Stimulated activated CD4-positive, alpha-beta T cell treated with anti-CD3 and anti-CD28 coated beads, TNF-alpha, amount 100 ng/mL, for 4 hours (primary cell): ENCODE data around the gene ATP8B2.
"Not testable (repeated sequence)": the region's sequence is repeated elsewhere in the genome, so short reads cannot be mapped to it uniquely, and the experiment has no call there.

Experiments
- DNase-seq, 3 experiments: peaks; one replicate each; pipeline ENCODE4 v3.0.0-alpha.2; 2020; ENCODE audit warnings: low read depth in 3 of 3

ATP8B2 gene

DNA sequence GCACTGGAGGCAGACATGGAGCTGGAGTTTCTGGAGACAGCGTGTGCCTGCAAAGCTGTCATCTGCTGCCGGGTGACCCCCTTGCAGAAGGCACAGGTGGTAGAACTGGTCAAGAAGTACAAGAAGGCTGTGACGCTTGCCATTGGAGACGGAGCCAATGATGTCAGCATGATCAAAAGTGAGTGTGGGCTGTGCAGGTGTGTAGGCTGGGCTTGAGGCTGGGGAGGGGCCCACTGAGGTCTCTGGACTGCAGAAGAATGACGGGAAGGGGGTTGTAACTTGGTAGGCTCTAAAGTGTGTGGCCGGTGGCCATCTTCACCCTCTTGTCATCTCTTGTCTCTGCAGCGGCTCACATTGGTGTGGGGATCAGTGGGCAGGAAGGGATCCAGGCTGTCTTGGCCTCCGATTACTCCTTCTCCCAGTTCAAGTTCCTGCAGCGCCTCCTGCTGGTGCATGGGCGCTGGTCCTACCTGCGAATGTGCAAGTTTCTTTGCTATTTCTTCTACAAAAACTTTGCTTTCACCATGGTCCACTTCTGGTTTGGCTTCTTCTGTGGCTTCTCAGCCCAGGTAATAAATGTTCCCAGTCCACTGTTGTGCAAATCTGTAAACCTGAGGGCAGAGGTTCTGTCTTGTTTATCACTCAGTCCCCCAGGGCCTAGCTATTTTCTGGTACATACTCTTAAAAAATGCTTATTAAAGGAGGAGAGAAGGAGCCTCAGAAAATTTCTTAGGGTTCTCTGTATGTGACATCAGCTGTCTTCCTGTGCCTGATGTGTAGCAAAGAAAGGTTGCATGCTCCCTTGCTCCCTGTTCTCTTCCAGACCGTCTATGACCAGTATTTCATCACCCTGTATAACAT lies 19.9 kb downstream of the ATP8B2 start:
- peak in 2 of 3 experiments; percentile 45 to 63 for DNase-seq

DNA sequence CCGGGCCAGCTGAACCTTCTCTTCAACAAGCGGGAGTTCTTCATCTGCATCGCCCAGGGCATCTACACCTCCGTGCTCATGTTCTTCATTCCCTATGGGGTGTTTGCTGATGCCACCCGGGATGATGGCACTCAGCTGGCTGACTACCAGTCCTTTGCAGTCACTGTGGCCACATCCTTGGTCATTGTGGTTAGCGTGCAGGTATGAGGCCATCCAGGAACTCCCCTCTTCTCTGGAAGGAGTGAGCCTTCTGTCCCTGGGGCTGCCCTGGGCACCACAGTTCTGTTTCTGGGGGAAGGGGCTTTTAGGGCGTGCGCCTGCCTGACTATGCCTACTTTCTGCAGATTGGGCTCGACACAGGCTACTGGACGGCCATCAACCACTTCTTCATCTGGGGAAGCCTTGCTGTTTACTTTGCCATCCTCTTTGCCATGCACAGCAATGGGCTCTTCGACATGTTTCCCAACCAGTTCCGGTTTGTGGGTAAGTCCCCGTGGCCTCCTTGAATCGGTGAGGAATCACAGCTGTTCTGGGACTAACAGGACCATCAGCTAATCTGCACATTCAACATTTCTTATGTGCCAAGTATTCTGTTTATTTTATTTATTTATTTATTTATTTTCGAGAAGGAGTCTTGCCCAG lies 21.1 kb downstream of the ATP8B2 start:
- DNase-seq, result no peak

DNA sequence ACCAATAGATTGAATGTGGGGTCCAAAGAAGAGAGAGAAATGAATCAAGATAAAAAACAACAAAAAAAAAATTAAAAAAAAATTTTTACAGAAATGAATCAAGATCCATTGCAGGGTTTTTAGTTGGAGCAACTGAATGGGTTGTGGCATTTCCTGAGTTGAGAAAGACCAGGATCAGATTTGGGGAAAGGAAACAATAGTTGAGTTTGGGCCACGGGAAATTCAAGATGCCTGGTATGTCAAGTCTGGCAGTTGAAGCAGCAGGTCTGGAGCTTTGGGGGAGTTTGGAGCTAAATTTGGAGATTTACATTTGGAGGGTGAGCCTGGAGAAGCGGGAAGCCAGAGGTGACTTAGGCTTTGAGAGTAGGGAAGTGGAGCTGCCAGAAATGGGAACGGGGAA lies 22.6 kb downstream of the ATP8B2 start:
- no peak for DNase-seq

DNA sequence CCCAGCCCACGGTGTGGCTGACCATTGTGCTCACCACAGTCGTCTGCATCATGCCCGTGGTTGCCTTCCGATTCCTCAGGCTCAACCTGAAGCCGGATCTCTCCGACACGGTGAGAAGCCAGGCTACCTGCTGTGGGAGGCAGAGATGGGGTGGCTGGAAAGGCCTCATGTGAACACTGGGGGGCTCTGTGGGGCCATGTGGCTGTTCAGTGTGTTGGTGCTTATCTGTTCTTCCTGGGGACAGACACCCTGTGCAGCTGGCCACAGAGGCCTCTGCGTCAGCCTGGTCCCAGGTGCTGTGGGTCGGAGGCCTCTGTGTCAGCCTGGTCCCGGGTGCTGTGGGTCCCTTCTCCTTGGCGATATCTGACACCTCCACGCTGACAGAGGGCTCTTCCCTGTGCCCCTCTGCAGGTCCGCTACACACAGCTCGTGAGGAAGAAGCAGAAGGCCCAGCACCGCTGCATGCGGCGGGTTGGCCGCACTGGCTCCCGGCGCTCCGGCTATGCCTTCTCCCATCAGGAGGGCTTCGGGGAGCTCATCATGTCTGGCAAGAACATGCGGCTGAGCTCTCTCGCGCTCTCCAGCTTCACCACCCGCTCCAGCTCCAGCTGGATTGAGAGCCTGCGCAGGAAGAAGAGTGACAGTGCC lies 23.2 kb downstream of the ATP8B2 start:
- DNase-seq, result no peak

DNA sequence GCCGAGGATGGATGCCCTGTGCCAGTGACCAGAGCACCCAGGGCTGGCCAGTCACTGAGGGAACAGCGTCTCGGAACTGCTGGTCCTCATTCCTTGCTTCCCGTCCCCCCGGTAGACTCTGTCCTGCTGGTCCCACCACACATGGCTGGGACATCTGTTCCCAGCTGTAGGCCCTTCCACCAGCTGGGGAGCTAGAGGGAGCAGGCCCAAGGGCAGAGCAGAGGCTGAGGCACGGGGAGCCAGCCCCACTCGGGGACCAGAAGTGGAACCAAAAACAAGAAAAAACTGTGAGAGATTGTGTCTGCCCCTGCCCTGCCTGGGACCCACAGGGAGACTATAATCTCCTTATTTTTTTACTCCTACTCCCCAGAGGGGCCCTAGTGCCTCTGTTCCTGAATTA lies 23.8 kb downstream of the ATP8B2 start:
- no peak for DNase-seq

DNA sequence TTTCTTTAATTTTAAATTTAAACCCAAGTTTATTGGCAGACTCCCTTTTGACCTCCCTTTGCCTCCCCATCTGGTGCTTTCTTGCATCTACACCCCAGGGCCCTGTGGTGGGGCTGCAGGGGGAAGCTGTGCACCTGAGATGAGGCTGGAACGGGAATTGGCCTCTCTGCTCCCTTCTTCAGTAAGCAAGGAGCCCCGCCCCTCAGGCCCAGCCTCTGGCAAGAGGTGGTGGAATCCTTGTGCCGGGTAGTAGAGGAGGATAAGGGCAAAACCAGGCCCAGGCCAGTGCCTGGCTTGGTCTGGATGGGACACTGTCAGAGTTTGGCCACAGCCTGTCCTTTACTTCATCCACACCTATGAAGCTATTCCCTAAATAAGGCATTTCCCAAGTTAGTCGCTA lies 25.1 kb downstream of the ATP8B2 start:
- no peak for DNase-seq

DNA sequence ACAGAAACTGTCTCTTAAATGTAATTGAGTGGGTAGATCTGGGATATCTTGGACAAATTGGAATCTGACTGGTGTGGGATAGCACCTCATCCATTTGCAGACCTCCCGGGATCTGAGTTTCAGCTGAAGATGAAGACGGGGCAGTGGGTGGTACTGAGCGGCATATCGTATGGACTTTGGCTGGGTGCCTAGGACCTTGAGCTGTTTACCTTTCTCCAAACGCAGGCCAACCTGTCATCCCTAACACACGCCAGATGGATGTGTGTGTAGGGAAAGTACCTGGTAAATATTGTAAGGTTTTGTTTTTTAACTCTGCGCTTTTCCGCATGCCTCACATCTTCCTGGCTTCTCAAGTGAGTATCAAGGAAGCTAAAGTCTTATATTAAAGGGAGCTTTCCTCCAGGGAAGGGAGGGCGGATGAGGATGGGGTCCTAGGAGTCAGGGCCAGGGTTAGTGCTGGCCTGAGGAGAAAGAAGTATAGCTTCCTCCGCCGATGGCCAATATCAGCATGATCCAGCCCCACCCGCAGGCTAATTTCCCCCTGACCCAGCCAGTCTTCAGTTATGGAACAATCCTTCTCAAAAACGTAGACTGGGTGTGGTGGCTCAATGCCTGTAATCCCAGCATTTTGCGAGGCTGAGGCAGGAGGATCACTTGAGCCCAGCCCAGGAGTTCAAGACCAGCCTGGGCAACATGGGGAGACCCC lies 26.2 kb downstream of the ATP8B2 start:
- no peak for DNase-seq

DNA sequence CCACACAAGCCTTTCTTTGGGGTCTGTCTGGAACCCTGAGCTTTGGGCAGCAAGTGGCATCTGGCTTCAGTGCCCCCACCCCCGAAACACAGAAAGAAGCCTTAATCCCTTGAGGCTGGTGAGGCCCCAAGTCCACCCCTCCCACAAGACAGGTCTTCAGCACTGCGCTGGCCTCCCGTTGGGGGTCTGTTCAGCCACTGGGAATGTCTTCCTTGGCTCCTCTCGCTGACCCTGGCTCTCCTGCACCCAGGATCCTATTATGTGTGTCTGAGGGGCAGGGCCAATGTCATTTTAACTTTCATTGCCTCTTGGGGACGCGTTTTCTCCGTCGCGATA lies 26.9 kb downstream of the ATP8B2 start:
- DNase-seq, result no peak

DNA sequence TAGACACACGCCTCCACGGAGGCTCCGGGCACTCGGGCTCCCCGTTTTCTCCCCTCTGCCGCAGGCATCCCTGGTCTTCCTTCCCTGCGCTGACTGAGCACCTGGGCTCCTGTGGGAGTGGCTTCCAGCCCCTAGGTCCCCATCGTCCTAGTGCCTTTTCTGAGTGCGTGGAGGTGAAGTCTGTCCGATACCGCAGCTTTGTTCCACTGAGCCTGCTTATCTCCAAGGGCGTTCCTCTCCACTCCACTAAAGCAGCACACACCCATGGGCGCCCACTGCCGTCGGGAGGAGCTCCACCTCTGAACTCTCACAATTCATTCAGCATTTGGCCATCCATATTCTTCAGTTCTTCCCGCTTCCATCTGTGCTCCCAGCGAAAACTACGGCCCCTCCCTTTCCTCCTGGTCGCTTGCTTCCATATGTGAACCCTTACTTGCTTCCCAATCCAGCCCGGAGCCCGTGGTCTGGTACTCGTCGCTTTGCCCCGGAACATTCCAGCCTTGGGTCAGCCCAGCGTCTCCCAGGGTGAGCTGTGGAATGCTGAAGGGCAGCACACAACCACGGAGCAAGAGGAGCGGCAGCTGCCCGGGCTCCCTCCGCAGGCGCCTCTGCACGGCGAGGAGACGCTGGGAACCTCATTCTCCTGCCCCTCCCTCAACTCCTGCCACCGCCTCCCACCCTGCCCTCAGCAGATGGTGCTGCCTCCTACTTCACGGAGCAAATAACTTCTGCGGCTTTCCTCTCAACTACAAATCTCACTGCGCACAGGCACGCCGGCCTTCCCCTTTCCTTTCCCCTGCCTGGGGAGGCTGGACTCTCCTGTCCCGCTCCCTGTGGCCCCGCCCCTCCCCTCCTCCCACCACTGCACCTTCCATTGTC lies 27.5 kb downstream of the ATP8B2 start:
- peak in 1 of 3 experiments; percentile 19 for DNase-seq

DNA sequence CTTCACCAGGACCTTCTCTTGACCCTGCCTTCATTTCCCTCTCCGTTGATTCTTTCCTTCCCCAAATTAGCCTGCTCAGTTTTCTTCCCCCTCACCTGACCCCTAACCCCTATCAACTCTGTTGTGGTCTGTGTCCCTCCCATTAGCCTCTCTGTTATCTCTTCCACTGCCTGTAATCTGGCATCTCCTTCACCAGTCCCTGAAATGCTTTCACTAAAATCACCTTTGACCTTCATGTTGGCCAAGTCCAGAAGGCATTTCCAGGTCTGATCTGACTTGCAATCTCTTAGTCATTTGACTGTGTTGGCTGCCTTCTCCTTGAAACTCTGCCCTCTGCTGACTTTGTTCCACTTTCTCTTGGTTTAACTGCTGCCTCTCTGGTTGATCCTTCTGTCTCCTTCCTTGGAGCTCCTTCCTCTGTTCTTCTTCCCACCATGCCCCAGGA lies 28.2 kb downstream of the ATP8B2 start:
- no peak for DNase-seq

DNA sequence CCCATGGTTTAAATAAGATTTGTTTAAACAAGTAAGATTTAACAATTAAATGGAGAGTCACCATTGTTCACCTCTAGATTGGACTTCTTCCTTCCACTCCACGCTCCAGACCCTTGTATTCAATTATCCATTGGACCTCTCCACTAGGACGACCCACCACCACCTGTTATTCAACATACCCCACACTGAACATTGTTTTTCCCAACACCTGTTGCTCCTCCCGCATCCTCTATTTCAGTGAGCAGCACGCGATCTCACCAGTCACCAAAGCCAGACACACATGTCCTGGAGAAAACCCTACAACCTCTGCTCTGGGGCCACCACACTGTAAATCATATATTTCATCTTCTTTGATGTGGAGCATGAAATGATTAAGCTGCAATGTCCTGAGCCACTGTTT lies 28.6 kb downstream of the ATP8B2 start:
- no peak for DNase-seq

DNA sequence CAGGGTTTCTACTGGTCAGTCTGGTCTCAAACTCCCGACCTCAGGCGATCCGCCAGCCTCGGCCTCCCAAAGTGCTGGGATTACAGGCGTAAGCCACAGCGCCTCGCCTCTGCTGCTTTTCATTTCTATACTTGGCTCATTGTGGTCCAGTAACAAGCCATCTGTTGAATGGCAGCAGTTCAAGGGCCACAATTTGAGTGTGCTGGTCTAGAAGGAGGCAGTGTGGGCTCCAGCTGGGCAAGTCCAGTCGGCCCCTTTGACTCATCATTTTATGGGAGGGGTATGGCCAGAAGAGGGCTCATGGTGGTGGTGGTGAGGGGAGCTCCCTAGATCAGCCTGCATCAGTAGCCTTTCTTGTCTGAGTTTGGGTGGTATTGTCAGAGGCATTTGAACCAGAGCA lies 33.2 kb downstream of the ATP8B2 start:
- no peak for DNase-seq

DNA sequence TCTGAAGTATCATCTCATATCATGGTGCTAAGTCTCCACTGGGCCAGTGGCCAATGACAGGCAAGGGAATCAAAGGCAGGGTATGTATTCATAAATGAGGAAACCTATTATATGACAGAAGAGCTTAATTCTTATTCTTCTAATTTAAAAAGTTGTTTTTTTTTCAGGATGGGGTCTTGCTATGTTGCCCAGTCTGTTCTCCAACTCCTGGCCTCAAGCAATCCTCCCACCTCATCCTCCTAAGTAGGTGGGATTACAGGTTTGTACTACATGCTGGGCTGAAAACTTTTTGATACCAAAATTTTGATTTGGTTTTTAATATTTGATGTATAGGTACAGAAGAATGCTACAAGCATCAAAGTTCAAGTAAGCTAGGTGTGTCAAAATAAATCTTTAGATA lies 35.0 kb downstream of the ATP8B2 start:
- DNase-seq, result no peak

DNA sequence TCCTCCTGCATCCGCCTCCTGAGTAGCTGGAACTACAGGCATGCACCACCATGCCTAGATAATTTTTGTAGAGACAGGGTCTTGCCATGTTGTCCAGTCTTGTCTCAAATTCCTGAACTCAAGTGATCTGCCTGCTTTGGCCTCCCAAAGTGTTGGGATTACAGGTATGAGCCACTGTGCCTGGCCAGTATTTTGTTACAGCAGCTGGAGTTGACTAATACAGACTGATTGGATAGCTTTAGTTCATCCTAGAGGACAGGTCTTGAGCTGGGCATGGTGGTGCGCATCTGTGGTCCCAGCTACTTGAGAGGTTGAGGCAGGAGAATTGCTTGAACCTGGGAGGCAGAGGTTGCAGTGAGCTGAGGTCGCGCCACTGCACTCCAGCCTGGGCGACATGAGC lies 35.6 kb downstream of the ATP8B2 start:
- not testable (repeated sequence) for DNase-seq

DNA sequence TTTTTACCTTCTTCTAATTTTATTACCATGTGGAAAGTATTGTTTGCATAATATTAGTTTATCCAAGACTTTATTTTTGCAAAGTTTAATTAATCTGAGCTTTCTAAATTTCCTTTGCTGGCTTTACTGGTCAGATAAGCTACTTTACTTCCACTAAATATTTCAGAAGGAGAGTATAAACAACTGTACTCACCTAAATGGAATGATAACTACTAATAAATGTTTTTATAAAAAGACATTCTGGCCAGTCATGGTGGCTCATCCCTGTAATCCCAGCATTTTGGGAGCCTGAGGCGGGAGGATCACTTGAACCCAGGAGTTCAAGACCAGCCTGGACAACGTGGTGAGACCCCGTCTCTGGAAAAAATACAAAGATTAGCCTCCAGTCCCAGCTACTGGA lies 36.0 kb downstream of the ATP8B2 start:
- no peak for DNase-seq

DNA sequence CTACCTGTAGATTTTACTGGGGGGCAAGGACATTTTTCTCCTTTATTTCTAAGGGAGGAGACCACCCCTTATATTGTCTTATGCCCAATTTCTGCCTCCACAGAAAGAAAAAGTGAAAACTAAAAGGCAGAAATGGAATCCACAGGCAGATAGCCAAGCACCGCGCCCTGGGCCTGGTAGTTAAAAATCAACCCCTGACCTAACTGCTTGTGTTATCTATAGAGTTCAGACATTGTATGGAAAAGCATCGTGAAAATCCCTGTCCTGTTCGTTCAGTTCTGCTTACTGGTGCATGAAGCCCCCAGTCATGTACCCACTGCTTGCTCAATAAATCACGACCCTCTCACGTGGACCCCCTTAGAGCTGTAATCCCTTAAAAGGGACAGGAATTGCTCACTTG lies 46.1 kb downstream of the ATP8B2 start:
- DNase-seq, result no peak

DNA sequence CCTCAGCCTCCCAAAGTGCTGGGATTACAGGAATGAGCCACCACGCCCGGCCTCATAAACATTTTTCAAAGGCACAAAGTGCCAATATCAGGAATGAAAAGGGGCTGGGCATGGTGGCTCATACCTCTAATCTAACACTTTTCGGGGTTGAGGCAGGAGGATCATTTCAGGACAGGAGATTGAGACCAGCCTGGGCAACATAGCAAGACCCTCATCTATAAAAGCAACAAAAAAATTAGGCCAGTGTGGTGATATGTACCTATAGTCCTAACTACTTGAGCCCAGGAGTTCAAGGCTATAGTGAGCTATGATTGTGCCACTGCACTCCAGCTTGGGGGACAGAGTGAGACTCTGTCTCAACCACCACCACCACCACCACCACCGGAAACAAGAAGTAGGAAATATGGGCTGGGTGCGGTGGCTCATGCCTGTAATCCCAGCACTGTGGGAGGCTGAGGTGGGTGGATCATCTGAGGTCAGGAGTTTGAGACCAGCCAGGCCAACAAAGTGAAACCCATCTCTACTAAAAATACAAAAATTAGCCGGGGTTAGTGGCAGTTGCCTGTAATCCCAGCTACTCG lies 48.5 kb downstream of the ATP8B2 start:
- DNase-seq, result not testable (repeated sequence)

DNA sequence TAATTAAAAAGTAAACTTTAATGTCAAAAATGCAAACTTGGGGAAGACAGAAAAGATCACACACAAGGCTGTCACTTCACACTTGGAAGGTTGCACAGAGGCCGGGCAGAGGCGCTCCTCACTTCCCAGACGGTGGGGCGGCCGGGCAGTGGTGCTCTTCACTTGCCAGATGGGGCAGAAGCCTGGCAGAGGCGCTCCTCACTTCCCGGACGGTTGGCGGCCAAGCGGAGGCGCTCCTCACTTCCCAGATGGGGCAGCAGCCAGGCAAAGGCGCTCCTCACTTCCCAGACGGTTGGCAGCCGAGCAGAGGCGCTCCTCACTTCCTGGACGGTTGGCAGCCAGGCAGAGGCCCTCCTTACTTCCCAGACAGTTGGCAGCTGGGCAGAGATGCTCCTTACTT lies 54.0 kb downstream of the ATP8B2 start:
- no peak for DNase-seq

DNA sequence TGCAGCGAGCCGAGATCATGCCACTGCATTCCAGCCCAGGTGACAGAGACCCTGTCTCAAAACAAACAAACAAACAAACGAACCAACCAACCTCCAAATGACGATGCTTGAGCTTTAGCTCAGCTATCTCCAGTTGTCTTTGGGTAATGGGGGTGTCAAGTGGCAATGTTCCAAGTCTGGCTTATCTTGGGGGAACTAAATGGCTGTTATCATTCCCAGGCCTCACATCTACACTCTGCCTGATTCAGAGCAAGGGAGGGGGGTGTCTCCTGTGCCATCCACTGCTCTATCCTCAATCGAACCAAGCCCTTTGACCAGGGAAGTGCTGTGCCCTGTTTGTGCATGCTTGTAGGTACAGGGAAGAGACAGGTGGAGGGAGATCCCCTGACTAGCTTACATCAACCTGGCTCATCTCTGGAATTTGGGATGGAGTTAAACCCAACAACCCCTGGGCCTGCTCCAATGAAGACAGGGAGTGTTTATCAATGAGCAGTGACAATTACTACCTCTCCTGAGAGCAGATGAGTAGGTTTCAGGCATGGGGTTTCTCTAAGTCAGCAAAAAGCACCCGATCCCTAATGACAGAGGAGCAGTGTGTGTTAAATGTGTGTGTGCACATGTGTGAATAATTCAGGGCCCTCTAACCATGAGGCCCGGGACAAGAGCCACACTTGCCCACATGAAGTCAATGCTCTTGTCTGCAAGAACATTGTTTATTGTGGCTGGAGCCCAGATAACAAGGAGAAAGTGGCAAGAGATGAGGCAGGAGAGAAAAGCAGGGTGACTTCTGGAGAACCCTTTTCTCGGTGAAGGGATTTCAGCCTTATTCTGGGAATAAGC lies 59.5 kb downstream of the ATP8B2 start:
- DNase-seq, result no peak
